DND-41 (cell line): ENCODE measurements around the gene RBMS3.

Experiments
- ATAC-seq: fragments of 200-7000 bp; cut with Tn5 transposase; 3 replicates; pipeline ENCODE4 v1.9.1; 2021; ENCODE audit warnings: low read depth; ENCODE audit not compliant: insufficient read depth
- DNase-seq: peaks from one replicate; pipeline ENCODE4 v3.0.0-alpha.2; 2020
- H2AFZ ChIP-seq: 2 replicates; pipeline ENCODE4 v1.6.0; 2012; ENCODE audit warnings: low read depth, low read length
- H3K27ac ChIP-seq: 2 replicates; pipeline ENCODE4 v1.5.1; 2012; ENCODE audit warnings: low read length, inconsistent platforms
- H3K27me3 ChIP-seq: fragments of 200-600 bp; sonication (generic); 2 replicates; pipeline ENCODE4 v1.6.0; 2012; ENCODE audit warnings: low read length, mild to moderate bottlenecking, inconsistent platforms; ENCODE audit not compliant: insufficient read depth, poor library complexity
- H3K36me3 ChIP-seq: 2 replicates; pipeline ENCODE4 v1.5.1; 2012; ENCODE audit warnings: low read length, inconsistent platforms; ENCODE audit not compliant: insufficient read depth
- H3K4me1 ChIP-seq: 2 replicates; pipeline ENCODE4 v1.5.1; 2012; ENCODE audit warnings: mild to moderate bottlenecking, low read length; ENCODE audit not compliant: insufficient read depth
- H3K4me2 ChIP-seq: 2 replicates; pipeline ENCODE4 v1.6.0; 2012; ENCODE audit warnings: mild to moderate bottlenecking, moderate library complexity, low read length, inconsistent platforms; ENCODE audit not compliant: insufficient read depth
- H3K4me3 ChIP-seq, 2 experiments: fragments of 200-600 bp in 1 of 2; shearing (Covaris generic) in 1 of 2; 2 replicates each; pipeline ENCODE4 v1.5.1; 2012 to 2016; ENCODE audit warnings: inconsistent platforms in 2 of 2, low read length in 2 of 2, mild to moderate bottlenecking in 2 of 2, low read depth in 1 of 2, moderate library complexity in 1 of 2
- H3K79me2 ChIP-seq: 2 replicates; pipeline ENCODE4 v1.6.0; 2012; ENCODE audit warnings: low read length, inconsistent platforms; ENCODE audit not compliant: insufficient read depth
- H3K9ac ChIP-seq: 2 replicates; pipeline ENCODE4 v1.6.0; 2012; ENCODE audit warnings: low read depth, mild to moderate bottlenecking, inconsistent platforms, low read length, moderate library complexity
- H3K9me3 ChIP-seq: 2 replicates; pipeline ENCODE4 v1.5.1; 2012; ENCODE audit warnings: low read length, moderate library complexity, mild to moderate bottlenecking, inconsistent platforms; ENCODE audit not compliant: insufficient read depth, severe bottlenecking
- H4K20me1 ChIP-seq: 2 replicates; pipeline ENCODE4 v1.6.0; 2012; ENCODE audit warnings: low read length; ENCODE audit not compliant: insufficient read depth
- CTCF ChIP-seq: IDR thresholded peaks from 2 replicates; pipeline ENCODE4 v1.5.1; 2012; ENCODE audit warnings: borderline replicate concordance, low read length, moderate library complexity, mild to moderate bottlenecking; ENCODE audit not compliant: poor library complexity, severe bottlenecking; ENCODE audit errors: extremely low read depth
- EZH2 ChIP-seq: IDR thresholded peaks from 3 replicates; pipeline ENCODE4 v1.6.1; 2012; ENCODE audit warnings: borderline replicate concordance, low read depth, mild to moderate bottlenecking, moderate library complexity, low read length, inconsistent platforms; ENCODE audit not compliant: severe bottlenecking

The RBMS3 gene

GRCh38 chr3:29610781-29611180 is 329.9 kb downstream of the RBMS3 start:
- Histone ChIP-seq H3K27ac (no peak overlapping the region), H3K4me3 (no peak overlapping the region), H3K9me3 (no peaks in the 10 kb centered on the region), H2AFZ (no peak overlapping the region), H3K27me3 (no peaks in the 10 kb centered on the region), H3K36me3 (no peaks in the 10 kb centered on the region), H3K4me1 (no peaks in the 10 kb centered on the region), H3K4me2 (no peak overlapping the region), H4K20me1 (no peaks in the 10 kb centered on the region), H3K9ac (no peak overlapping the region), H3K79me2 (no peaks in the 10 kb centered on the region)
- ATAC-seq: no peak
- DNase-seq: no peak
- TF ChIP-seq CTCF (no peak), EZH2 (no peak)

- no peak for DNase-seq
- Histone ChIP-seq H3K36me3 (no peaks in the 10 kb centered on the region), H3K27ac (no peak overlapping the region), H3K27me3 (no peaks in the 10 kb centered on the region), H2AFZ (no peak overlapping the region), H3K4me1 (no peaks in the 10 kb centered on the region), H3K4me2 (no peak overlapping the region), H3K9ac (no peak overlapping the region), H3K4me3 (no peak overlapping the region), H4K20me1 (no peaks in the 10 kb centered on the region), H3K9me3 (no peaks in the 10 kb centered on the region), H3K79me2 (no peaks in the 10 kb centered on the region)
- no peak for ATAC-seq
- no peak for TF ChIP-seq EZH2
- no peak for TF ChIP-seq CTCF
These were observed 330.4 kb downstream of the RBMS3 start for GRCh38 chr3:29611252-29611651.

GRCh38 chr3:29612536-29612935 is 331.7 kb downstream of the RBMS3 start:
- Histone ChIP-seq H3K9me3 (no peaks in the 10 kb centered on the region), H3K9ac (no peak overlapping the region), H3K79me2 (no peaks in the 10 kb centered on the region), H3K27ac (no peak overlapping the region), H4K20me1 (no peaks in the 10 kb centered on the region), H3K4me3 (no peak overlapping the region; a peak in 1 of 4 replicates), H2AFZ (no peak overlapping the region), H3K4me1 (no peaks in the 10 kb centered on the region), H3K4me2 (no peak overlapping the region), H3K36me3 (no peaks in the 10 kb centered on the region), H3K27me3 (no peaks in the 10 kb centered on the region)
- ATAC-seq (no peak), DNase-seq (no peak)
- no peak for TF ChIP-seq EZH2

- ATAC-seq: no peak
- Histone ChIP-seq H3K4me2 (no peak overlapping the region), H3K9me3 (no peaks in the 10 kb centered on the region), H2AFZ (no peak overlapping the region), H3K9ac (no peak overlapping the region), H3K27ac (no peak overlapping the region), H3K79me2 (no peaks in the 10 kb centered on the region), H3K27me3 (no peaks in the 10 kb centered on the region), H3K4me1 (no peaks in the 10 kb centered on the region), H4K20me1 (no peaks in the 10 kb centered on the region), H3K4me3 (no peak overlapping the region), H3K36me3 (no peaks in the 10 kb centered on the region)
- no peak for TF ChIP-seq CTCF
- no peak for TF ChIP-seq EZH2
- DNase-seq: no peak
These were observed 334.1 kb downstream of the RBMS3 start for GRCh38 chr3:29614954-29615353.
